Activated CD4-positive, alpha-beta T cell treated with anti-CD3 and anti-CD28 coated beads, Interleukin-2, amount 10 ng/mL, durations not matched to agents 7 days and 5 days (primary cell): Measurements from ENCODE around the gene NAA80. TPM values are rescaled to one million over a fixed set of nuclear protein-coding genes. Genes with fewer than 3 reads are reported as not detected.
A peak's percentile ranks its signal among the peaks of the same experiment; 100 is the strongest.
"Not testable (repeated sequence)": the region's sequence is repeated elsewhere in the genome, so short reads cannot be mapped to it uniquely, and the experiment has no call there.

Experiments
- CTCF ChIA-PET: fragments of 350-600 bp; sonication (Branson Sonifier 250); formaldehyde crosslinking; loops from one replicate; lab custom pipeline; 2021; ENCODE audit warnings: antibody characterized with exemption; lab: Charles Lee
- POLR2A ChIA-PET: fragments of 350-600 bp; sonication (Branson Sonifier 250); formaldehyde crosslinking; loops from one replicate; lab custom pipeline; 2021; ENCODE audit warnings: antibody characterized with exemption; lab: Charles Lee
- DNase-seq: peaks from one replicate; pipeline ENCODE4 v3.0.0-alpha.2; 2020
- H3K27ac Mint-ChIP-seq: one replicate; pipeline ENCODE4 v1.8.0; 2021; ENCODE audit warnings: mild to moderate bottlenecking, moderate library complexity, mixed read lengths
- H3K27me3 Mint-ChIP-seq: one replicate; pipeline ENCODE4 v1.8.0; 2021; ENCODE audit warnings: mixed read lengths
- H3K36me3 Mint-ChIP-seq: one replicate; pipeline ENCODE4 v1.8.0; 2021; ENCODE audit warnings: low read depth, mixed read lengths
- H3K4me1 Mint-ChIP-seq: one replicate; pipeline ENCODE4 v1.8.0; 2021; ENCODE audit warnings: mixed read lengths
- H3K4me3 Mint-ChIP-seq: one replicate; pipeline ENCODE4 v1.8.0; 2021; ENCODE audit warnings: mild to moderate bottlenecking, moderate library complexity, mixed read lengths
- H3K9me3 Mint-ChIP-seq: one replicate; pipeline ENCODE4 v1.8.0; 2021; ENCODE audit warnings: mixed read lengths
- total RNA-seq, 2 experiments: library from RNA; stranded (reverse); gene quantifications; one replicate each; pipeline ENCODE4 v1.2.3, GENCODE V29; 2021

NAA80 gene
- total RNA-seq, 2 experiments from 2014 or later = 28.9 to 31.7 TPM

DNA sequence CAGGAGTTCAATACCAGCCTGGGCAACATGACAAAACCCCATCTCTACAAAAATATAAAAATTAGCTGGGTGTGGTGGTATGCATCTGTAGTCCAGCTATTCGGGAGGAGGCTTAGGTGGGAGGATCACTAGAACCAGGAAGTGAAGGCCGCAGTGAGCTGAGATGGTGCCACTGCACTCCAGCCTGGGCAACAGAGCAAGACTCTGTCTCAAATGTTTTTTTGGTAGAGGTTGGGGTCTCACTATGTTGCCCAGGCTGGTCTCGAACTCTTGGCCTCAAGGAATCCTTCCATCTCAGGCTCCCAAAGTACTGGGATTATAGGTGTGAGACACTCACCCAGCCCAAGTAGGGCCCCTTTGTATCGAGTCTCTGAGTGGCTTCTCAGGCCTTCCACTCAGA, 5.1 kb downstream of the NAA80 start:
- Mint-ChIP-seq H3K36me3 (peaks cover 1% of the 10 kb centered on the region), H3K4me1 (peaks cover 39% of the 10 kb centered on the region), H3K27me3 (no peaks in the 10 kb centered on the region), H3K4me3 (no peak overlapping the region), H3K27ac (peak overlapping the region; percentile 95), H3K9me3 (no peaks in the 10 kb centered on the region)
- CTCF ChIA-PET = interaction anchor here (0.6 to 3.8 kb wide), 4 partner anchors 11 to 95 kb away, joined by 3 to 10 read pairs (median 4); no protein-coding TSS in a partner anchor
- POLR2A ChIA-PET = no interaction called here
- peak; percentile 5 for DNase-seq

DNA sequence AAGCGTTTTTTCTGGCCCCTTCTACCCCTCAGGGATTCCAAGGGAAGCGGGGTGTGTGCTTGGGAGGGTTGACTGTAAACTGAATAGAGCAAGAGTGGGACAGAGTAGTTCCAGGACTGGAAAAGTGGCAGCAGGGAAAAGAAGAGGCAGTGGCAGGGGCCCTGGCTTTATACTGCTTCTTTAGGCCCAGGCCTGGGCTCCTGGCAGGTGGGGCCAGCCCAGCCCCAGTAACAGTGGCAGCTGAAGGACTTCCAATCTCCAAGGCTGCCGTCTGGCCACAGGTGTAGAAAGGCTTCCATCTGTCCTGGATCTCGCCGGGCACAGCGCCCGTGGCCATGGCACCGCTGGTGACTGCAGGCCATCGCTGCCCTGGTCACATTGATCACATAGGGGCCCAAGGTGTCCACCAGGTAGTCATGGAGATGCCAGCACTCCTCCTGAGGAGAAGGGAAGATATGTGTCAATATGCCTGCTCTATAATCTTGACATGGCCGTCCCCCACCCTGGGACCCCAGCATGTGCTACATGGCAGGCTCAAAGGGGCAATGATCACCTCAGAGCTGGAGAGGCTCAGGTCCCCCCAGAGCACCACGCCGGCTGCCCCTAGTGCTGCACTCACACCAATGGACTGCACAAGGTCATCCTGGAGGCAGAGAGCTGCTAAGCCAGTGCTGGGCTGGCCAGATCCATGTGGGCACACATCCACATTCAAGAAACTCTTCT, 6.0 kb downstream of the NAA80 start:
- DNase-seq = peak; percentile 5
- H3K9me3 Mint-ChIP-seq = no peaks in the 10 kb centered on the region
- H3K4me3 Mint-ChIP-seq = peak overlapping the region; percentile 88
- CTCF ChIA-PET = interaction anchor here (0.6 to 3.8 kb wide), 9 partner anchors 11 to 137 kb away, joined by 3 to 10 read pairs (median 3); partner anchors contain the start of gene RASSF1
- H3K36me3 Mint-ChIP-seq = peaks cover 1% of the 10 kb centered on the region
- no peaks in the 10 kb centered on the region for H3K27me3 Mint-ChIP-seq
- POLR2A ChIA-PET = no interaction called here
- peaks cover 35% of the 10 kb centered on the region for H3K4me1 Mint-ChIP-seq
- H3K27ac Mint-ChIP-seq = peak overlapping the region; percentile 95

DNA sequence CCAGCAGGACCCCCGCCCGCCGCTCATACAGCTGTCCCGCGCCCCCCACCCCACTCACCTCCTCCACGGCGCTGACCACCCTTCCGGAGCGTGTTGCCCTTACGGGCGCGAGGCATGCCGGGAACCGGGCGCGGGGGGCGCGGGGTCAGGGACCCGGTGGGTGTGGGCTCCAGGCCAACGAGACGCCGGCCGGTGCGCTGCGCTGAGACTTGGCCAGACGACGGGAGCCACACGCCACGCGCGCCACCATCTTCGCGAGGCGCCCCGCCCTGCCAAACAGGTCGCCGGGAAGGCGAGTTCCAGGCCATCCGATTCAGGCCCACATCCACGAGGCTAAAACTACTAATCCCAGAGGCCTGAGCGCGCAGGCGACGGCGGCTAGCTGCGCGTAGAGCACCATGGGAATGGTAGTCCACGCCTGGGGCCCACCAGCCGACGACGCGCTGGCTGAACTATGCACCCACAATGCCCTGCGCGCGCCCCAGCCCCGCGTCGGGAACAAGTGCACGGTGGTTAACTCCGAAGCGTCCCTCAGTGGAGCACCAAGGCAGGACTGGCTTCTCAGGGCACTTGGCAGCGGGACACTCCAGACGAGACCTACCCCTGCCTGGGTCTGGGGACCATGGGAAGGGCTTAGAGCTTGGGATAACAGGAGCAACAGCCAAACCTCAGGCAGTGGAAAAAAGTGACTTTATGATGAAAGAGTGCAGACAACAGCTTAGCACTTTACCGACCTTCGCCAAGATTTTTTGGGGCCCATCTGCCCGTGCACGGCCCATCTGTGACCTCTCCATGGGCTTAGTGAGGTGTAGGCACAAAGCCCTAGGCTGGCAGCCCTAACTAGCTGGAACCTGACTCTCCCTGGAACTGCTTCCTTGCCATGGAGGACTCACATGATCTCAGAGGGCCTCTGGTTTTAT, 6.8 kb downstream of the NAA80 start, which contains the start of gene IFRD2:
IFRD2 (minus strand) TSS at position 271 of the 920 bp plus-strand sequence; CDS start at position 116, 155 bp downstream.
- ChIA-PET POLR2A (interaction anchor here (0.6 kb wide), 1 partner anchor 863 kb away, joined by 3 read pairs; the partner anchor contains the start of gene NICN1), CTCF (interaction anchor here (0.6 to 3.8 kb wide), 11 partner anchors 11 to 468 kb away, joined by 3 to 11 read pairs (median 4); partner anchors contain the start of gene RASSF1)
- peaks cover 27% of the 10 kb centered on the region for H3K4me1 Mint-ChIP-seq
- peak; percentile 98 for DNase-seq
- H3K27ac Mint-ChIP-seq = peak within 1 kb of the TSS; percentile 95
- peak within 1 kb of the TSS; percentile 88 for H3K4me3 Mint-ChIP-seq
- no peaks in the 10 kb centered on the region for H3K27me3 Mint-ChIP-seq
- H3K36me3 Mint-ChIP-seq = peaks cover 1% of the 10 kb centered on the region
- H3K9me3 Mint-ChIP-seq = no peaks in the 10 kb centered on the region

DNA sequence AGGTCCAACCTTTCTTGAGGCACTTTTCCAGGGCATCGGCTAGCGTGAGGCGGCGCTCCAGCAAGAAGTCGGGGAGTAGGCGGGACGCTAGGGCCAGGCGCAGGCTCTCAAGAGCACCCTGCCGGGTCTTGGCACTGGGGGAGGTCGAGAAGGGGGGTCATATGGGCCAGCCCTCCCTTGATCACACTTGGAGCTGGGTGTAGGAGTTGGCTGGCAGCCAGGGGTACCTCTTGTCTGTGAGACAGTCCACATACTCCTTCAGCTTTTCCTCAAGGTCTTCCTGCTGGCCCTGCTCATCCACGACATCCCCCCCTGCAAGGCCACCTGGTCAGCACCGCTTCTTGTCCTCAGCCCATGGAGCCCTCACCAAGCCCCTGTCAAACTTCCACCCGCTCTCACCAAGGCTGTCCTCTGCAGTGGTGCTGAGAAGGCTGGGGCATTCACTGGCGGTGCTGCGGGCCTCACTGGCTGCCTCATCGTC, 9.0 kb downstream of the NAA80 start:
- DNase-seq = peak; percentile 5

DNA sequence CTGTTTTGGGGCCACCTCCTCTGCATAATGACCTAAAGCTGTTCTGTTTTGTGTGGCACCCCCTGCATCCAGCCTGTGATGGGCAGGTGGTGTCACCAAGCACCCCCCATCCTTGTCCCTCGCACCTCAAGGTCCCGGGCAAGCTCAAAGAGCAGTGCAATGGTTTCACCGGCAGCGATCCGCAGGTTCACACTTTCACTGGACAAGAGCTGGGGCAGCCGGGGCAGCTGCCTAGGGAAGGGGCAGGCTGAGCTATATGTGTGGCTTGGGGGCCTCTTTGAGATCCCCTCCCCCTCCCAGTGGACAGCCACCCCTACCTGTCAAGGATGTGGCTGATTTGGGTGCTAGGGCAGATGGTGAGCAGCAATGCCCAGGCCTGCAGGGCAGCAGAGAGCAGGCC, 10.1 kb downstream of the NAA80 start:
- no peak for DNase-seq
- ChIA-PET POLR2A (no interaction called here), CTCF (interaction anchor here (0.6 to 3.8 kb wide), 7 partner anchors 9 to 63 kb away, joined by 3 to 9 read pairs (median 5); partner anchors contain the start of genes HYAL3, LSMEM2 and NAA80)
- H3K4me3 Mint-ChIP-seq = peak overlapping the region; percentile 19
- no peaks in the 10 kb centered on the region for H3K36me3 Mint-ChIP-seq
- H3K27me3 Mint-ChIP-seq = no peaks in the 10 kb centered on the region
- H3K9me3 Mint-ChIP-seq = no peaks in the 10 kb centered on the region
- no peak overlapping the region for H3K27ac Mint-ChIP-seq
- H3K4me1 Mint-ChIP-seq = peaks cover 23% of the 10 kb centered on the region

More for the DNA sequence above, 9.0 kb downstream of the NAA80 start:
- Mint-ChIP-seq H3K27me3 (no peaks in the 10 kb centered on the region), H3K4me1 (peaks cover 23% of the 10 kb centered on the region), H3K9me3 (no peaks in the 10 kb centered on the region), H3K4me3 (peak overlapping the region; percentile 88), H3K36me3 (no peaks in the 10 kb centered on the region), H3K27ac (no peak overlapping the region)
- CTCF ChIA-PET = interaction anchor here (1.2 to 3.8 kb wide), 4 partner anchors 8 to 44 kb away, joined by 3 to 9 read pairs (median 6); partner anchors contain the start of genes HYAL3 and NAA80
- POLR2A ChIA-PET = no interaction called here

DNA sequence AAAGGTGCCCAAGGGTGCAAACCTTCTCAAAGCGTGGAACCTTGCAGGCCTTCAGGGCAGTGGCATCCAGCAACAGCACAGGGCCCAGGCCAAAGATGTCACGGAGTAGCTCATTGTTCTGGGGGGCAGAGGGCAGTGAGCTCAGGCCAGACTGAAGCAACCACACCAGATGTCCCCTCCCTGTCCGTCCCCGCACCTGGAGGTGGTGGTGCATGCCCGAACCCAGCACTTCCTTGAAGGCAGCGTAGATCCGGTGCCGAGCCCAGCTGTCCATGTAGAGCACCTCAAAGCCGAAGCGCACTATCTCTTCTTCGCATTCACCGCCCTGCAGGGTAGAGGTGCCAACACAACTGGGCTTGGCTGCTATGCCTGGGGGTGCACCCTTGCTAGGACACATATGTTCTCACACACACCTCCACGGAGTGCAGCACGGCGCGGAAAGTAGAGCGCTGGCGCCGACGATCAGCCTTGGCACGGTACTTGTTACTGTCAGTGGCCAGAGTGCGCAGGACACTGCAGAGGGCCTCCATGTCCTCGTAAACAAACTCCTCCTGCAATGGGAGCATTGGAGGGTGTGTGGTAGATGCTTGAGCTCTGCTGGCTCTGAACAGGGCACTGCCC, 10.7 kb downstream of the NAA80 start:
- Mint-ChIP-seq H3K36me3 (no peaks in the 10 kb centered on the region), H3K27me3 (no peaks in the 10 kb centered on the region), H3K4me1 (peaks cover 21% of the 10 kb centered on the region), H3K4me3 (no peak overlapping the region), H3K27ac (no peak overlapping the region), H3K9me3 (no peaks in the 10 kb centered on the region)
- CTCF ChIA-PET = interaction anchor here (0.7 to 3.8 kb wide), 5 partner anchors 8 to 79 kb away, joined by 3 to 9 read pairs (median 5); partner anchors contain the start of genes HYAL3, LSMEM2 and NAA80
- no peak for DNase-seq
- POLR2A ChIA-PET = no interaction called here

DNA sequence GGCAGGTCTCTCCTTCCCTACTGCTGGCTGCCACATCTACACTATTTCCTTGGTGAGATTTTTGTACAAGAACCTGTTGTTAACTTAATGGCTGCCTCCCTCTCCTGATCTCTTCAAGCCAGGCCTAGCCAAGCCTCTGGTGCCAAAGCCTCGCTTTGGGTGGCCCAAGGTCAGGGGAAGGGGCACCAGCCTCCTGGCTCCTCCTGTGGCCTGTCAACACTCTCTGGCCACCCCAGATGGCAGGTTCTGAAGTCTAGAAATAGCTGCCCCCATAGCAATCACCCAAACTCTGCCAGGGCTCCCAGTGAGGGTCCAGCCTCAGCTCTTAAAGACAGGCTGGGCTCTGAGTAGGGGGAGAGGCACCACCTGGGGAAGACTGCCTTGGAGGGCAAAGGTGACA, 11.9 kb downstream of the NAA80 start:
- Mint-ChIP-seq H3K4me1 (peaks cover 11% of the 10 kb centered on the region), H3K9me3 (no peaks in the 10 kb centered on the region), H3K27me3 (no peaks in the 10 kb centered on the region), H3K4me3 (no peak overlapping the region), H3K27ac (no peak overlapping the region), H3K36me3 (no peaks in the 10 kb centered on the region)
- POLR2A ChIA-PET = no interaction called here
- no peak for DNase-seq
- CTCF ChIA-PET = interaction anchor here (1.2 to 3.8 kb wide), 2 partner anchors 12 to 41 kb away, joined by 3 to 9 read pairs; no protein-coding TSS in a partner anchor

DNA sequence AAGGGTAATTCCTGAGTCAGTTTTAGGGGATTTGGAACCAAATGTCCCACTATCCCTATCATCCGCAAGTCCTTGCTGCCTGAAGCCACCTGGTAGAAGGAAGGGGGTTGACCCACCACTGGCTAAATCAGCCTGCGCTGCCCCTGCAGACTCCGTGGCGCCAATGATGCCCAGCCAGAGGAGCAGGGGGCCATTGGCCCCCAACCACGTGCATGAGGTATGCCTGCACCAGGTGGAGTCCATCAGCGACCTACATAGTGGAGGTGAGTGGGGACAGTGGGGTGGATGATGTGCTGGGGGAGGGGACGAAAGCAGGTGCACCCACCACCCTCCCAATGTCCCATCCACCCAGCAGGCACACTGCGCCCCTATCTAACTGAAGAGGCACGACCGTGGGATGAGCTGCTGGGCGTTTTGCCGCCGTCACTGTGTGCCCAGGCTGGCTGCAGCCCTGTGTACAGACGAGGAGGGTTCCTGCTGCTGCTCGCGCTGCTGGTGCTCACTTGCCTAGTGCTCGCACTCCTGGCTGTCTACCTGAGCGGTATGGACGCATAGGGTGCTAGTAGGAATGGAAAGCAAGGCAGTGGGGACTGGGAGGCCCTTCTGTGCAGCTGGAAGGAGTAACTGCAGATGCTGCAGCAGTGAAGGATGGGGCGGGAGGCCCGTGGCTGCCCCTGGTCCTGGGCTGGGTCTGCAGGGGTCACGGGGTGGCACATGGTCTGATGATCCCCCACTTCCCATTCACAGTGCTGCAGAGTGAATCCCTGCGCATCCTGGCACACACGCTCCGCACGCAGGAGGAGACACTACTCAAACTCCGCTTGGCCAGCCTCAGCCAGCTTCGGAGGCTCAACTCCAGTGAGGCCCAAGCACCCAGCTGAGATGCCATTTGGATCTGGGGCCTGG, 12.6 kb downstream of the NAA80 start:
- peaks cover 11% of the 10 kb centered on the region for H3K4me1 Mint-ChIP-seq
- CTCF ChIA-PET = interaction anchor here (1.2 to 3.8 kb wide), 2 partner anchors 13 to 40 kb away, joined by 3 to 9 read pairs; no protein-coding TSS in a partner anchor

DNA sequence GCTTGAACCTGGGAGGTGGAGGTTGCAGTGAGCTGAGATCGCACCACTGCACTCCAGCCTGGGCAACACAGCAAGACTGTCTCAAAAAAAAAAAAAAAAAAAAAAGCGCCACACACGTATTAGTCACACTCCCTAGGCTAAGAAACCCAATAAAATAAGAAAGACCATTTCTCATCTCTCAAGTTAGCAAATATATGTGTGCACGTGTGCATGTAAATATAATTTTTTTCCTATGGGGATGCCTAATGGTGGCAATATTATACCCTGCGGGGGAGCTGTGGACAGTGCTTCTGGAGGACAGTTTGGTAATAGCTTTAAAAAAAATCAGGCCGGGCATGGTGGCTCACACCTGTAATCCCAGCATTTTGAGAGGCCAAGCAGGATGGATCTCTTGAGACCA, 15.1 kb downstream of the NAA80 start:
- H3K36me3 Mint-ChIP-seq, DNase-seq, H3K27me3 Mint-ChIP-seq, H3K9me3 Mint-ChIP-seq, H3K4me1 Mint-ChIP-seq, H3K27ac Mint-ChIP-seq, H3K4me3 Mint-ChIP-seq: not testable (repeated sequence)
- CTCF ChIA-PET = interaction anchor here (0.6 to 1.1 kb wide), 3 partner anchors 11 to 581 kb away, joined by 3 to 5 read pairs (median 3); no protein-coding TSS in a partner anchor
- POLR2A ChIA-PET = interaction anchor here (0.5 kb wide), 1 partner anchor 37 kb away, joined by 3 read pairs; no protein-coding TSS in a partner anchor

More for the DNA sequence above, 12.6 kb downstream of the NAA80 start:
- no peak for DNase-seq
- Mint-ChIP-seq H3K4me3 (no peak overlapping the region), H3K27me3 (no peaks in the 10 kb centered on the region), H3K27ac (no peak overlapping the region), H3K36me3 (no peaks in the 10 kb centered on the region), H3K9me3 (no peaks in the 10 kb centered on the region)
- POLR2A ChIA-PET = no interaction called here

DNA sequence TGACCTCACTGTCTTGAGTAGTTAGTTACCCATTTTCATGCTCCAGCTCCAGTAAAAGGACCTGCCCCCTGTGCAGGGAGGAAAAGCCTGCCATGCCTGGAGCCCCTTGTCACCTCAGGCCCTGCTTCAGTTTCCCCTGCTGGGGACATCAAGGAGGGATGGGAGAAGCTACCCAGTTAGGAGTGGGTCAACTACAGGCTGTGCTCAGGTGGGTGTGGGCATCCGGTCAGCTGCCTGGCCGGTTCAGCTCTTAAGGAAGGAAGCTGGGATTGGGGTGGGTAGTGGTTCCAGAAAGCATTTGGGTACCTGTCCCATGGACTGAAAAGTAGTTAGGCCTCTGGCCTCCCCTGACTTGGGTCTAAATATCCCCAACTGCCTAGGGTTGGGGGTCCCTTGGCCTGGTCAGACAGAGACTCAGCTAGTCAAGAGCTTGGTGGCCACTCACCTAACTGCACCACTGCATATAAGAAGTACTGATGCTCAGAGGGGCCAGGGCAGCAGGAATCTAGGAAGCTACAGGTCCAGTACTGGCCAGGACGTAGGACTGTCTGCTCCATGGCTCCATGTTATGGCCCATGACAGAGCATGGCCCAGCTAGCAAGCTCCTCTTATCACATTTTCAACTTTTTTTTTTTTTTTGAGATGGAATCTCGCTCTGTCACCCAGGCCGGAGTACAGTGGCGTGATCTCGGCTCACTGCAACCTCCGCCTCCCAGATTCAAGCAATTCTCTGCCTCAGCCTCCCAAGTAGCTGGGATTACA, 19.8 kb downstream of the NAA80 start:
- Mint-ChIP-seq H3K27ac (no peak overlapping the region), H3K36me3 (no peaks in the 10 kb centered on the region), H3K9me3 (no peaks in the 10 kb centered on the region), H3K4me1 (peaks cover 15% of the 10 kb centered on the region), H3K27me3 (peaks cover 32% of the 10 kb centered on the region), H3K4me3 (no peak overlapping the region)
- ChIA-PET POLR2A (interaction anchor here (0.6 kb wide), 1 partner anchor 1223 kb away, joined by 5 read pairs; no protein-coding TSS in a partner anchor), CTCF (interaction anchor here (0.5 to 2.4 kb wide), 7 partner anchors 8 to 55 kb away, joined by 3 to 9 read pairs (median 5); no protein-coding TSS in a partner anchor)
- no peak for DNase-seq
